Measurements from ENCODE around the gene ZFP28.

Gene ZFP28

GRCh38 chr19:56538761-56539263, at the start of gene ZFP28:
ZFP28 (plus strand) TSS chr19:56538948; CDS start chr19:56539019, 71 bp downstream.
- Histone ChIP-seq H3K36me3 (ENCODE audit: control insufficient read depth, insufficient read depth, low read length) (no peaks in the 10 kb centered on the region), H3K27me3 (replicated peaks; ENCODE audit: control insufficient read depth, insufficient read depth, low read length) (no peaks in the 10 kb centered on the region), H3K4me3 (replicated peaks; ENCODE audit: low read depth, low read length) (no peak within 1 kb of the TSS)
- TF ChIP-seq, protein P1, sequence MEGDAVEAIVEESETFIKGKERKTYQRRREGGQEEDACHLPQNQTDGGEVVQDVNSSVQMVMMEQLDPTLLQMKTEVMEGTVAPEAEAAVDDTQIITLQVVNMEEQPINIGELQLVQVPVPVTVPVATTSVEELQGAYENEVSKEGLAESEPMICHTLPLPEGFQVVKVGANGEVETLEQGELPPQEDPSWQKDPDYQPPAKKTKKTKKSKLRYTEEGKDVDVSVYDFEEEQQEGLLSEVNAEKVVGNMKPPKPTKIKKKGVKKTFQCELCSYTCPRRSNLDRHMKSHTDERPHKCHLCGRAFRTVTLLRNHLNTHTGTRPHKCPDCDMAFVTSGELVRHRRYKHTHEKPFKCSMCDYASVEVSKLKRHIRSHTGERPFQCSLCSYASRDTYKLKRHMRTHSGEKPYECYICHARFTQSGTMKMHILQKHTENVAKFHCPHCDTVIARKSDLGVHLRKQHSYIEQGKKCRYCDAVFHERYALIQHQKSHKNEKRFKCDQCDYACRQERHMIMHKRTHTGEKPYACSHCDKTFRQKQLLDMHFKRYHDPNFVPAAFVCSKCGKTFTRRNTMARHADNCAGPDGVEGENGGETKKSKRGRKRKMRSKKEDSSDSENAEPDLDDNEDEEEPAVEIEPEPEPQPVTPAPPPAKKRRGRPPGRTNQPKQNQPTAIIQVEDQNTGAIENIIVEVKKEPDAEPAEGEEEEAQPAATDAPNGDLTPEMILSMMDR (IDR thresholded peaks at IDR 0.05; ENCODE audit: insufficient read depth, low read length, poor library complexity, severe bottlenecking) = no peak
- no peak for DNase-seq (ENCODE audit: extremely low read depth, insufficient read length)

GRCh38 chr19:56491399-56491798, 47.3 kb upstream of the ZFP28 start:
- DNase-seq (ENCODE audit: extremely low read depth, insufficient read length) = no peak
- Histone ChIP-seq H3K4me3 (replicated peaks; ENCODE audit: low read depth, low read length) (no peak overlapping the region), H3K36me3 (ENCODE audit: control insufficient read depth, insufficient read depth, low read length) (no peaks in the 10 kb centered on the region), H3K27me3 (replicated peaks; ENCODE audit: control insufficient read depth, insufficient read depth, low read length) (no peaks in the 10 kb centered on the region)
- TF ChIP-seq, protein P1 (IDR thresholded peaks at IDR 0.05; ENCODE audit: insufficient read depth, low read length, poor library complexity, severe bottlenecking) = no peak

DNA sequence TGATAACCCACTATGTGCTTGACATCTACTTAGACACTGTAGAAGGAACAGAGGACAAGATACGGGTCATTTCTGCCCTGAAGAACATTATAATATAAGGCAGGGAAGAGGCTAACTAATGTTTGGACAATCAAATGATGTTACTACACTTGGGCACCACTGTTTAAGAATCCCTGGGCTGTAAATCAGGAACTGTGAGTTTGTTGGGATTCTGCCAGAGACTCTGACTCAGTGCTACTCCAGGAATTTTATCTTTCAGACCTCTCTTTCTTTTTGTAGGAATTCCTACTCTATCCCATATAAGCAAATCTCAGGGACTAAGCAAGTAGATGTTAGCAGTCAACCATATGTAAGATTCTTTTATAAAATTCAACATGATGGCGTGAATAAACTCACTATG, 34.2 kb upstream of the ZFP28 start:
- Histone ChIP-seq H3K36me3 (ENCODE audit: control insufficient read depth, insufficient read depth, low read length) (no peaks in the 10 kb centered on the region), H3K27me3 (replicated peaks; ENCODE audit: control insufficient read depth, insufficient read depth, low read length) (no peaks in the 10 kb centered on the region), H3K4me3 (replicated peaks; ENCODE audit: low read depth, low read length) (no peak overlapping the region)
- TF ChIP-seq, protein P1 (IDR thresholded peaks at IDR 0.05; ENCODE audit: insufficient read depth, low read length, poor library complexity, severe bottlenecking) = no peak
- DNase-seq (ENCODE audit: extremely low read depth, insufficient read length) = no peak

DNA sequence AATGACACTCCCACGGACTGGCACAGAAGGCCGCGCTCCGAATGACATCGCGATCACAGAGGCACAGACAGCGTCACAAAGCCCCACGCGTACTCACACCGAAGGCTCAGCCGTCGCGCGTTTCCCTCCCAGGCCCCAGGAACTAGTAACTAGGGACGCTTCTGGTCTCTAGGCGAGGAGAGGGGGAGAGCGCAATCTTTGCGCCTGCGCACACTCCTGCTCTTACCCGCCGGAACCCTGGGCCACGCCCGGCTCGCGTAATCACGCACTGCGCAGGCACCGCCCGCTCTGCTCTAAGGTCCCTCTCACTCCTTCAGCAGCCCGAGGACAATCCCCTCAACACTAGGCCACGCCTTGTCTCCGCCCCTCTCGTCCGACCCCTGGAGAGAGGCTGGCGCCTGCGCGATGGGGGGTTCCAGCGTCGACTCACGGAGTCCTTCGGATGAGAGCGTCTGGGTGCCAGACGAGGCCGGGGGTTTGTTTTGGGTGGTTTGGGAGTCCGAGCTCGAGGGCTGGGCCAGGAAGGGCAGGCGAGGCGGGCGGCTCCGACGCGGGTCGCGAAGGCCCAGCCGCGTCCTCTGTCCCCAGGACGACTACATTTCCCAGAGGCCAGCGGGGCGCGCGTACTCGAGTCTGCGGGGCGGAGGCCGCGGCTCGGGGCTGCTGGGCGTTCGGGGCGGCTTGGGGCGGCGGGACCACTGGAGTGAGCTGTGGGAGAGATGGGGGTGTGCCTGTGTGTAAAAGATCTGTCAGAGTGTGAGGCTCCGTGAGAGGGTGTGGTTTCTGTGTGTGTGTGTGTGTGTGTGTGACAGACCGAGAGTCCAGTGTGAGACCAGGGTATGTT, 31.1 kb upstream of the ZFP28 start, which contains the start of gene ZNF471:
Gene ZNF471, plus strand, starts transcription at position 410 of the 844 bp plus-strand sequence. CDS start 3,717 bp downstream, outside the sequence.
- Histone ChIP-seq H3K27me3 (replicated peaks; ENCODE audit: control insufficient read depth, insufficient read depth, low read length) (no peaks in the 10 kb centered on the region), H3K4me3 (replicated peaks; ENCODE audit: low read depth, low read length) (no peak within 1 kb of the TSS), H3K36me3 (ENCODE audit: control insufficient read depth, insufficient read depth, low read length) (no peaks in the 10 kb centered on the region)
- no peak for DNase-seq (ENCODE audit: extremely low read depth, insufficient read length)
- TF ChIP-seq, protein P1 (IDR thresholded peaks at IDR 0.05; ENCODE audit: insufficient read depth, low read length, poor library complexity, severe bottlenecking) = no peak

GRCh38 chr19:56508290-56508778, 30.4 kb upstream of the ZFP28 start:
- TF ChIP-seq, protein P1 (IDR thresholded peaks at IDR 0.05; ENCODE audit: insufficient read depth, low read length, poor library complexity, severe bottlenecking) = no peak
- H3K27me3 ChIP-seq (replicated peaks; ENCODE audit: control insufficient read depth, insufficient read depth, low read length) = no peaks in the 10 kb centered on the region
- H3K36me3 ChIP-seq (ENCODE audit: control insufficient read depth, insufficient read depth, low read length) = no peaks in the 10 kb centered on the region
- H3K4me3 ChIP-seq (replicated peaks; ENCODE audit: low read depth, low read length) = no peak overlapping the region
- no peak for DNase-seq (ENCODE audit: extremely low read depth, insufficient read length)

Measured in GM06990 (cell line).